HUES6 (cell line): ENCODE results near the gene COL13A1.

Experiments
- H3K27ac ChIP-seq: 2 replicates; pipeline ENCODE4 v1.7.0; 2013; ENCODE audit warnings: low read depth, mild to moderate bottlenecking, low read length, inconsistent platforms
- H3K27me3 ChIP-seq: 2 replicates; pipeline ENCODE4 v1.6.1; 2013; ENCODE audit warnings: low read length; ENCODE audit not compliant: control insufficient read depth, insufficient read depth
- H3K36me3 ChIP-seq: 2 replicates; pipeline ENCODE4 v1.6.1; 2013; ENCODE audit warnings: low read length; ENCODE audit not compliant: control insufficient read depth, insufficient read depth
- H3K4me1 ChIP-seq: 2 replicates; pipeline ENCODE4 v1.6.1; 2013; ENCODE audit warnings: low read length; ENCODE audit not compliant: control insufficient read depth, insufficient read depth
- H3K4me3 ChIP-seq: 2 replicates; pipeline ENCODE4 v1.5.1; 2013; ENCODE audit warnings: low read depth, low read length
- H3K9ac ChIP-seq: one replicate; pipeline ENCODE4 v1.6.1; 2013; ENCODE audit warnings: mild to moderate bottlenecking, low read length
- H3K9me3 ChIP-seq: 2 replicates; pipeline ENCODE4 v1.6.1; 2013; ENCODE audit warnings: low read depth, low read length; ENCODE audit not compliant: control insufficient read depth, insufficient read depth

Gene COL13A1

DNA sequence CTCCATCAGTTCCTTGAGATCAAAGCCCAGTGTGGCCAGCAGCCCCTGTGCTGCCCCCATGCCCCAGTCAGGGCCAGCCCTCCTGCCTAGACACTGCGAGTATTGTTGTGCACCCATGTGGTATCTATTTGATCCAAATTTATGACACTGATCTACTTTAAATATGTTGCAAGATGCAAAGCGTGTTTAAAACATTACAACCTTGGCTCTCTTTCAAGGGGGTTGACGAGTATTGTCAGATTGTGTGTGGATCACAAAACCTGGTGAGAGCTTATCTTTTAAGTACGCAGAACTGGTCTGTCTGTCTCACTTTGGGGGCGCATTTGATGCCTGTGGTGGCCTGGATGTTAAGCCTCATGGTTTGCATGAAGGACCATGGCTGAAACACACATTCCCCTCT lies 108.9 kb downstream of the COL13A1 start:
- no peak overlapping the region for H3K4me3 ChIP-seq
- no peaks in the 10 kb centered on the region for H3K9me3 ChIP-seq
- no peaks in the 10 kb centered on the region for H3K36me3 ChIP-seq
- peaks cover 17% of the 10 kb centered on the region; the same call in 1 of the 2 replicates for H3K4me1 ChIP-seq
- no peak overlapping the region for H3K9ac ChIP-seq
- no peak overlapping the region for H3K27ac ChIP-seq
- H3K27me3 ChIP-seq = no peaks in the 10 kb centered on the region; the same call in 1 of the 2 replicates

- no peaks in the 10 kb centered on the region for H3K36me3 ChIP-seq
- H3K9me3 ChIP-seq = no peaks in the 10 kb centered on the region
These were observed 110.2 kb downstream of the COL13A1 start for GRCh38 chr10:69911613-69912528.

DNA sequence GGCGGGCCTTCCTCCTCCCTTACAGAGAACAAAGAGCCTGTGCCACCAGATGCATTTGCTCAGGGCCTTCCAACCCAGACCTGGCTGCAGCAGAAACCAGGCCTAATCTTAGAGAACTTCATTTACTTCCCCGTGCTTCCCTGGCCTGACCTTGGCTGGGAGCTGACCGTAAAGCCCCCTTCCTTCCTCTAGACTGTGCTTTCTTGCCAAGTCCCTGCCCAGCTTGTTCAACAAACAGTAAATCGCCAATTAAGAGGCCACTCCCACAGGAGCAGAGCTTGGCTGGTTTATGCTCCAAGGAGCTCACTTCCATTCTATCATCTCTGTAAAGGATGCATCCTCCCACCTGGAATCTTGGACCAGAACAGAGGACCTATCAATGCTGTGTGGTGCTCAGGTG lies 110.9 kb downstream of the COL13A1 start:
- no peaks in the 10 kb centered on the region for H3K36me3 ChIP-seq
- H3K4me1 ChIP-seq = peaks cover 17% of the 10 kb centered on the region; the same call in 1 of the 2 replicates
- H3K9me3 ChIP-seq = no peaks in the 10 kb centered on the region
- no peak overlapping the region for H3K9ac ChIP-seq
- H3K4me3 ChIP-seq = no peak overlapping the region
- no peaks in the 10 kb centered on the region; the same call in 1 of the 2 replicates for H3K27me3 ChIP-seq
- no peak overlapping the region for H3K27ac ChIP-seq

More at GRCh38 chr10:69911613-69912528, 110.2 kb downstream of the COL13A1 start:
- no peak overlapping the region for H3K4me3 ChIP-seq
- no peak overlapping the region for H3K27ac ChIP-seq
- no peaks in the 10 kb centered on the region; the same call in 1 of the 2 replicates for H3K27me3 ChIP-seq
- peaks cover 17% of the 10 kb centered on the region; the same call in 1 of the 2 replicates for H3K4me1 ChIP-seq
- H3K9ac ChIP-seq = no peak overlapping the region

DNA sequence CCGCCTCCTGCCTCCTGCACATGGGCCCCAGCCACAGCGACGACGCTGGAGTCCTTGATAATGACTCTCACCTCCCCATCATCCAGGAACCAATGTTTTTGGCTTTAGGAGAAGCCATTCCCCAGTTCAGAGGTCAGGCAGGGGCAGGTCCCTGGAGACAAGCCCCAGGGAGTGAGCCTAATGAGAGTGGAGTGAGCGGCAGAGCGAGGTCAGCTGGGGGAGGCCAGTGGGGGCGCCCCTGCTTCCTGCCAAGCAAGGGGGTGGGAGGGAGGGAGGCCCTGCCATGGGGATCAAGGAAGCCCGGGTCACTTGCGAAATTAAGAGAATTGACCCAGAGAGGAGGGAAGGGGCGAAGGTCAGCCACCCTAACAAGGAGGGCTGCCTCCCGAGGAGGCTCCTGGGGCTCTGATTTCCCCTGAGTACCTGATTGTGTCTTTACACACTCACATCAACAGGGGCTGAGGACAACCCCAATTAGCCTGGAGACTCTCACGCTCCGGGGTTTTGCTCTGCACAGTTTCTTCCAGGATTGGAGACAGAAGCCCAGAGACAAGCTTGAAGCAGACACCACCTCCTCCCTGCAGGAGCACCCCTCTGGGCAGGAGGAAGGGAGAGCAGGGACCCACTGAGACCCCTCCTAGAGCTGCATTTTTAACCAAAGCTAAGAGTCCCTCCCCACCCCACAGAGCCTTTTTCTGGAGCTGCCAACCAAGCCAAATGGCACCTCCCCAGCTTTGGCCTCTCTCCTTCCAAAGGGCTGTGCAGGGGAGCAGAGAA lies 112.1 kb downstream of the COL13A1 start:
- no peaks in the 10 kb centered on the region; the same call in 1 of the 2 replicates for H3K27me3 ChIP-seq
- H3K36me3 ChIP-seq = no peaks in the 10 kb centered on the region
- no peak overlapping the region for H3K27ac ChIP-seq
- H3K9me3 ChIP-seq = no peaks in the 10 kb centered on the region
- H3K9ac ChIP-seq = no peak overlapping the region
- peaks cover 17% of the 10 kb centered on the region; the same call in 1 of the 2 replicates for H3K4me1 ChIP-seq
- no peak overlapping the region for H3K4me3 ChIP-seq

DNA sequence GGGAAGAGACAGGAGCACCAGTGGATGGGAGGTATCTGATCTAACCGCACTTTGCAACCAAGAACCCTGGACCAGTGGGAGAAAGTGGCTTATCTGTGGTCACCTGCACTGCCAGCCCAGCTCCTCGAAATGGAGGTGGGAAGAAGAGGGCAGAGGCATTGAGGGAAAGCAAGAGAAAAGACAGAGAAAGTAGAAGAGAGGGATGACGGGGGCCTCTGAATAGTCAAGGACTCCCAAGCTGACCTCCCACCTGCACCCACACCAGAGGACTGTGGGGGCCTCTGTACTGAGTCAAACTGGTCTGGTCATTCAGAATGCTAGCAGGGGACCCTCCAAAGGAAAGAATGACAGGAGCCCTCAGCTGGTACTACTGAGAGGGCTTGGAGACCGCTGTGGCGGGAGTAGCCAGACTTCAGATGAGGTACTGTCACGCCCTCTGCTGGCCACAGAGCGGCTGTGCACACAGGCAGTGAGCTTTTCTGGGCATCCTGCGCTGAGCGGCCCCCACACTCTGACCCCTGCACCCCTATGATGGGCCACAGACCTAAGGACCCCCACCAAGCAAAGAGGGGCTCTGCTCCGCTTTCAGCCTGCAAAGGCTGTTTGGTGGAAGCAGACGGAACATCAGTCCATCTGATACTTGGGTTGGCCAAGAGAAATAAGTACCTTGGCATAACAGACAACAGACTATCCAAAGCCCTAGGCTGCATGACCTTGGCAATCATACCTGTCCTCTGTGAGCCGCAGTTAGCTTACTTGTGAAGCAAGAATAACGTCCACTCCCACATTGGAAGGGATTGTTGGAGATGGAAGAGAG lies 112.9 kb downstream of the COL13A1 start:
- Histone ChIP-seq H3K9me3 (no peaks in the 10 kb centered on the region), H3K36me3 (no peaks in the 10 kb centered on the region), H3K27ac (no peak overlapping the region), H3K4me3 (no peak overlapping the region), H3K4me1 (peaks cover 17% of the 10 kb centered on the region; the same call in 1 of the 2 replicates), H3K9ac (no peak overlapping the region), H3K27me3 (no peaks in the 10 kb centered on the region; the same call in 1 of the 2 replicates)

- Histone ChIP-seq H3K27ac (no peak overlapping the region), H3K4me3 (no peak overlapping the region), H3K27me3 (no peaks in the 10 kb centered on the region; the same call in 1 of the 2 replicates), H3K36me3 (no peaks in the 10 kb centered on the region), H3K9me3 (no peaks in the 10 kb centered on the region), H3K4me1 (peaks cover 17% of the 10 kb centered on the region; the same call in 1 of the 2 replicates), H3K9ac (no peak overlapping the region)
These were observed 113.5 kb downstream of the COL13A1 start for GRCh38 chr10:69915215-69915560.

GRCh38 chr10:69916118-69916517 lies 114.4 kb downstream of the COL13A1 start:
- H3K4me1 ChIP-seq = peaks cover 17% of the 10 kb centered on the region; the same call in 1 of the 2 replicates
- no peak overlapping the region for H3K4me3 ChIP-seq
- no peaks in the 10 kb centered on the region for H3K9me3 ChIP-seq
- no peaks in the 10 kb centered on the region; the same call in 1 of the 2 replicates for H3K27me3 ChIP-seq
- no peak overlapping the region for H3K9ac ChIP-seq
- H3K27ac ChIP-seq = no peak overlapping the region
- H3K36me3 ChIP-seq = no peaks in the 10 kb centered on the region

GRCh38 chr10:69918036-69918435 lies 116.3 kb downstream of the COL13A1 start:
- no peaks in the 10 kb centered on the region for H3K36me3 ChIP-seq
- peaks cover 6% of the 10 kb centered on the region; the same call in 1 of the 2 replicates for H3K4me1 ChIP-seq

GRCh38 chr10:69919250-69919649 lies 117.5 kb downstream of the COL13A1 start:
- Histone ChIP-seq H3K4me3 (no peak overlapping the region), H3K9me3 (no peaks in the 10 kb centered on the region), H3K4me1 (peaks cover 3% of the 10 kb centered on the region; the same call in 1 of the 2 replicates), H3K27me3 (no peaks in the 10 kb centered on the region; the same call in 1 of the 2 replicates), H3K9ac (no peak overlapping the region), H3K27ac (no peak overlapping the region), H3K36me3 (no peaks in the 10 kb centered on the region)

More at GRCh38 chr10:69918036-69918435, 116.3 kb downstream of the COL13A1 start:
- Histone ChIP-seq H3K4me3 (no peak overlapping the region), H3K9me3 (no peaks in the 10 kb centered on the region), H3K27ac (no peak overlapping the region), H3K27me3 (no peaks in the 10 kb centered on the region; the same call in 1 of the 2 replicates), H3K9ac (no peak overlapping the region)

DNA sequence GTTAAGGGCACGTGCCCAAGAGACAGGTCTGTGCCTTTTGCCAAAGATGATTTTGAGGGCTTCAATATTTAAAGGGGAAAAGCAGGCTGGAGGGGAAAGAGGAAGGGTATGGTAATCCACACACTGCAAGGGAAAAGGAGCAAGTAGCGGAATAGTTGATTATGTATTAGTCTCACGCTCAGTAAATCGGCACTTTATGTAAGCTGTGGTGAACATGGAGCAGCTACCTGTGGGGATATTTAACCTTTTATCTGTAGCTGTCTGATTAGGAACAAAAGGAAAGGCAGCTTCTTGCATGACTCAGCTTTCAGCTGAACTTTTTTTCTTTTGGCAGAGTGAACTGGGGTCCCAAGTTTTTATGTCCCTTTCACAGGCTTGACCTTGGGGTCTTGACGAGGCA lies 123.4 kb downstream of the COL13A1 start:
- 0 out of 2 replicates have a peak, but pooled peaks cover 4% of the 10 kb centered on the region for H3K9me3 ChIP-seq
- no peak overlapping the region for H3K27ac ChIP-seq
- peaks cover 5% of the 10 kb centered on the region for H3K4me1 ChIP-seq
- H3K9ac ChIP-seq = no peak overlapping the region
- H3K4me3 ChIP-seq = no peak overlapping the region
- no peaks in the 10 kb centered on the region for H3K27me3 ChIP-seq
- H3K36me3 ChIP-seq = no peaks in the 10 kb centered on the region
